ENCODE measurements around the gene ACSL5.
"Not testable (repeated sequence)": the region's sequence is repeated elsewhere in the genome, so short reads cannot be mapped to it uniquely, and the experiment has no call there.

ACSL5 gene

DNA sequence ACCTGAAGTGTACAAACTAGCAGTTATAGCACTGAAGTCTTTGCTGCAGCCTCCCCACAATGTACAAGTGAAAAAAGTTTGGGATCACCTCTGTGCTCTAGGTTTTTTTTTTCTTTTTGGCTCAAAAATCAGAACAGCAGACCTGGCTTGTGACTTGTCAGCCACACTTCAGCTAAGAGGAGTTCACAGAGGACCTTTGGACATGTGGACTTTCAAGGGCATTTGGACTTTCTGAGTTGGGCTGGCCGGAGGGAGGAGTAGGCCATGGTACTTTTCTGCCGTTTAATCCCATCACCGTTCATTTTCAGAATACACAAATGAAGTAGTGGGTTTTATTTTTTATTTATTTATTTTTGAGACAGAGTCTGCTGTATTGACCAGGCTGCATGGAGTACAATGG, 21.9 kb upstream of the ACSL5 start:
- no peak for DNase-seq

DNA sequence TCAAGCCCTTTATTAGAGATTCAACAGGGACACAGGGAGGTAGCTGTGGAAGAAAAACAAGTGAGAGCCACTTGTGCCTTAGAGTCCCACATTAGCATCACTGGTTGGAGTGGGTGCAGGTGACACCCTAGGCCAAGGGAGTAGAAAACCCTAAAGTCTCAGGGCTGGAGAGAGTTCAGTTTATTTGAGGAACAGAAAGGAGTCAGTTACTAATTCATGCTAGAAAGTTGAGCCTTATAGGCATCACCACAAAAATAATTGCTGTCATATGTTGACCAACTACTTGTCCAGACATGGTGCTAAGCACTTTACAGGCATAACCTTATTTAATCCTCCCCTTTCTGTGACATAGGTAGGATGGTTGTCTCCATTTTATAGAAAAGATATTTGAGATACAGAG, 20.9 kb upstream of the ACSL5 start:
- DNase-seq: no peak

DNA sequence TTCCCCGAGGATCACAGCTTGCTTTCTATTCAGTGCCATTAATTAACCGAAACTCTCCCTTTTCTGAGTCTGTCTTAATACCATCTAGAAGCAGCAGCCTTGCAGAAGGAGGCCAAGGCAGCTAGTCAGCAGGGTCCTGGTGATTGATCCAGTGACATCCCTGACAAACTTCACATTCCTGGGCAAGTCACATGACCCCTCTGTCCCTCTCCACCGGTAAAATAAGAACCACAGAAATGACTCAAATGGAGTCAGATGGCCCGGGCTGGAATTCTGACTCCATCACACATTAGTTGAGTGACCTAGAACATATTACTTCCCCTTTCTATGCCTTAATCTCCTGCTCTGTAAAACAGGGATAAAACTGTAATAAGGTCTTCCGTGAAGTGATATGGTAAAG, 17.2 kb upstream of the ACSL5 start:
- peak; percentile 13 for DNase-seq

DNA sequence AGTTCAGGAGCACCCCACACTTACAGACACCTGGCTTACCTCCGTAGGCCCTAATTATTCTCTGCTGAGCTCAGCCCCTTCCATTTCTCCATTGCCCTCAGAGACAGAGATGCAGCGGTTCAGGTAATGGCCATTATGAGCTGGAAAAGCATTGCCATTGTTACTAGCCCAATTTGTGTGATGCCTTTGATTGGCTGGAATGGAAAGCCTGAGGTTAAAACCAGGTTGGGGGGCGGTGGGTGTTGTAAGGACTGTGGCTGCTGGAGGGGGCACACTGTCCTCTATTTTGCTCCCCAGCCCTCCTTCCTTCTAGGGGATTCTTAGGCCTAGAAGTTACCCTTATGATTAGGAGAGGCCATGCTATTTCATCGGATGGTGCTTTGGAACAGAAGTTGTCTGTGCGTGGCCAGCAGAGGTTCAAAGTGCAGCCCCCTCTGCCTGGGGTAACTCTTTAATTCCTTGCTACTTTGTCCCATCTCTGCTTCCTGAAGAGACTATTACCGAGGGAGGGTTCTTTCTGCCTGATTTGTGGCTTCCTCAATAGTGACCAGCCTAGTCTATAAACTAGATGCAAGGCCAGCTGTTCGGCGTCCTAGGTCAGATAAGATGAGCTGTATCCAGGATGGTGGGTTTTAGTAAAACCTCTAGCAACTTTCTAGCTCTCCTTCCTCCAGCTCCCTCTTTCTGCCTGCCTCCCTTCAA, 14.2 kb upstream of the ACSL5 start:
- no peak for DNase-seq

DNA sequence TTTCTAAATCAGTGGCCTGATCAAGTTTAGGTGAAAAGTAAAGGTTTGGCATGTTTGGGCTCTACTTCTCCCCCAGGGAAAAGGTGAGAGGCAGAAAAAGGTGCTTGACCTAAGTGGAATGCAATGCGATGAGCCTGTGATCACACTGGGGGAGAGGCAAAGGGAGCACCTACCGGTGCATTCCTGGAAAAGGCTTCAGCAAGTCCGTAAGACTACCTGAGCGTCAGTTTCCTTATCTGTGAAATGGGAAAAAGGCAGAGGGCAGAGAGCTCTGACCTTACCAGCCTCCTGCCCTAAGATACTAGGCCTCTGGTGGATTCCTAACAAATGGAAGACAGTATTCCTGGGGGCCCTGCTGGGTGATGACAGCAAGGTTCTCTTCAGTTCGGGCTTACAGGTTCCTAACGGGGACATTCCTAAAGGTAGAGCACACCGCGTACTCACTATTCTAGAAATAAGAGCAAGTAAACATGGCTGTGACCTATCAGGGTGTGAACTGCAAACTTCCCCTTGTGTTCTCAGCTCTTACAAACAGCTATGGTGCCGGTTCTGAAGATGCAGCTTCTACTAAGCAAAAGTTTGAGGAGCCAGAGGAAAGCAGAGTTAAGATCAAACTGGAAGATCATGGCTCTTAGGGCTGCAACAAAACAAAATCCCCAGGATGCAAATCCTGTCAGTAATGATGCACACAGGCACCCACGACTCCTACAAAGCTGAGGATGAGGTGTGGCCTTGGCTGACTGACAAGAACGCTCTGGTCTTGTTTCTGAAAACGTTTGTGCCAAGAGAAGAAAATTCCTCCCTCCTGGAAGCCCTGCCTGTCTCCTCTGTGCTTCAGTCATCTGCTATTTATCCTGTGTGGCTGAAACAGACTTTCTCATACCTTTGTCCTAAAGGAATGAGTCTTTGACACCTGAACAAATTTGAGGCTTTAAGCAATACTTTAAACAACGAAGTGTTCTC, 13.3 kb upstream of the ACSL5 start:
- peak; percentile 33 for DNase-seq

DNA sequence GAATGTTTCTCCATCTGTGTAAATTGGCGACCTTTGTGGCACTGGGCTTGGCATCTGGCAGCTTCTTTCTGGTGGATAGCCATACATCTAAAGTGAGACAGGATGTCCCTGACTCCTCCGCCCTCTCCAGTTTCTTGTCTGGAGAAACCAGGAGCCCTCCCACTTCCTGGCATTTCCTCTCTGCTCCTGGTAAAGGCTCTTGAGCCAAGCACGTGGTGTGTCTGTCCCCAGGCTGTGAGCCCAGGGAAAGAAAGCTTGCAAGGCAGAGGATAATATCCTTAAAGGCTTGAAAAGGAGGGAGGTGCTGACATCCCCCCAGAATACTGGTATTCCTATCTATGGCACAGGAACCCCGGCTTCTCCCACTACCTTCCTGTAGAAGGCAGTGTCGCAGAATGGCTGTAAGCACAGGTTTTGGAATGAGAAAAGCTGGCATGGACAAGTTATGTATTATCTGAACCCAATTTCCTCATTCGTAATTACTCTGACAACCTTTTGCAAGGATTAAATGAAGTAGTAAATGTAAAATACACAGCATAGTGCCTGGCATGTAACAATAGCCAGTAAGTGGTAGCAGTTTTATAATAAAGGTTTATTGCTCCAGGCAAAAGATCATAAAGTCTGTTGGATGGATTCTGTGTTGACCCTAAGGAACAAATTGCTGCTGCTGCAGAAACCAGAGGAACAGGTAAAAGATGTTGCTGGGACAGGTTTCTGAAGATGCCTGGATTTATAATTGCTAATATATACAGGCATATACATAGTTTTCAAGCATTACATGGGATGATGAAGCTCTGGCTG, 11.8 kb upstream of the ACSL5 start:
- DNase-seq: peak; percentile 49

DNA sequence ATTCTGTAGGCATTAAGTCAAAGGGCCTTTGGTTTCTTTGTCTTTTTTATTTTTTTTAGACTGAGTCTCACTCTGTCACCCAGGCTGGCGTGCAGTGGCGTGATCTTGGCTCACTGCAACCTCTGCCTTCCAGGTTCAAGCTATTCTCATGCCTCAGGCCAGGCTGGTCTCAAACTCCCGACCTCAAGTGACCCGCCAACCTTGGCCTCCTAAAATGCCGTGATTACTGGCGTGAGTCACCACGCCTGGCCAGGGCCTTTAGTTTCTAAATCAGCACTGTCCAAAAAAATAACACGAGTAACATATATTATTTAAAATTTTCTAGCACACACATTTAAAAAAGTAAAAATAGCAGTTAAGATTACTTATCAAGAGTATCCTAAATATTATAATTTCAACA, 11.1 kb upstream of the ACSL5 start:
- no peak for DNase-seq

DNA sequence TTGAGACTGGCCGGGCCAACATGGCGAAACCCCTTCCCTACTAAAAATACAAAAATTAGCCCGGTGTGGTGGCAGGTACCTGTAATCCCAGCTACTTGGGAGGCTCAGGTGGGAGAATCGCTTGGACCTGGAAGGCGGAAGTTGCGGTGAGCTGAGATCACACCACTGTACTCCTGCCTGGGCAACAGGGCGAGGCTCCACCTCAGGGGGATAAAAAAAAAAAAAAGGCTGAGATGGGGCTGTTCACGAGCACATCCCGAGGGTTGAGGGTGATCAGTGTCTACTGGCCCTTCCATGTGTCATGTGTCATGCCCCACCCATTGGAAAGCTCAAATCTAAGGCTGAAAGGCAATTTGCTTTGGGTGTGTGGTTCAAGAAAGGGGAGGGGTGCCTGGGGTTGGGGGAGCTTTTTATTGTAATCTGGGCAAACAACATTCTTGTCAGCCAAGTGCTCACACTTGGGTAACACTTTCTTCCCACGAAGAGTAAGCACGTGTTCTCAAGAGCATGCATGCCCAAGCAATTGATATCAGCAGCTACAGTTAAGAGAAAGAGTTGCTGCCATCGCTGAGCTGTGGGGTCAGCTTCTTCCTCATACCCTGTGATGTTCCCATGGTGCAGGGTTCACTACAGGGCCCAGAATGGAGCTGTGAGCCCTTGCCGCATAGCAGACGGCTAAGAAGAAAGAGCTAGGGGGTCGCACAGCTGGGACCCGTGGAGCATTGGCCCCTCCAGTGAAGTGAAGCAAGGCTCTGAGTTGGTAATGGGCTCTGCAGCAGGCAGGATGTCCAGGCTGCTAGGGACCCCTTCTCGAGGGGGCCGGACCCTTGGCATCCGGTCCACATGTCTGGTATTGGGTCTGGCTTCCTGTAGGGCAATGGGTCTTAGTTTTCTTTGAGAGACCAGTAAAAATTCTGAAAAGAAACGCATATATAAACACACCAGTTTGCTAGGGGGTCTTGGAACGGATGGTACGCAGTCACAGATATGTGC, 9.9 kb upstream of the ACSL5 start:
- no peak for DNase-seq

DNA sequence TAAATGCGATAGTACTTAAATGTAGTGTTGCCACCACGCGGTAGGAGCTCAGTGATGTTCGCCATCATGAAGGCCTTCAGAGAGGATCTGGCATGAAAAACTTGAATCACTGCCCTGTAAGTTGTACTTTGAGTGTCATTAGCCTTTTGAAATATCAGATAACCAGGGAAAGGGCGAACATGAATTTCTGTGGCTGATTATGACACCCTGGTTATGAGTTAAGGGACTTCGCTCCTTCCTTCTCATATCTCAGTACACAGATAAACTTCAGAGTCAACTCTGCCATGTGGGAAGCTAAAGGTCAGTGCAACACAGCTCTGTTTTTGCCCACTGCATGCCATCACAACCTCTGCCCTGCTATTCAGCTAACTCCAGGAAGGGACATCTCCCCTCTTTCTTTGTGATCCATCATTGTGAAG, 8.9 kb upstream of the ACSL5 start:
- DNase-seq: no peak

DNA sequence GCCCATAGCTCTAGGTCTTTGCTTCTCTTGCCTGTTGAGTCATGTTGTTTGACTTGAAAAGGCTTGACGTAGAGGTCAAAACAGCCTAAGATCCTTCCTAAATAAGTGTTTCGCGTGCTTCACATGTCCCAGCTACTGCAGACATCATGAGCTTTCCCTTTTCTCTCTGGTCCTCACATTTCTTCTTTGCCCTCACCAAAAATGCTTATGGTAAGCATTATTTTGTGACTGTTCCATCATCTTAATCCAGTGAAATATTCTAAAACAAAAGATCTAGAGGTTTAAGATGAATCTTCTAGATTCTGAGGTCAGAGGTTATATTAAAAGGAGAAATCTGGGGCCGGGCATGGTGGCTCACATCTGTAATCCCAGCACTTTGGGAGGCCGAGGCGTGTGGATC, 8.5 kb upstream of the ACSL5 start:
- DNase-seq: no peak

DNA sequence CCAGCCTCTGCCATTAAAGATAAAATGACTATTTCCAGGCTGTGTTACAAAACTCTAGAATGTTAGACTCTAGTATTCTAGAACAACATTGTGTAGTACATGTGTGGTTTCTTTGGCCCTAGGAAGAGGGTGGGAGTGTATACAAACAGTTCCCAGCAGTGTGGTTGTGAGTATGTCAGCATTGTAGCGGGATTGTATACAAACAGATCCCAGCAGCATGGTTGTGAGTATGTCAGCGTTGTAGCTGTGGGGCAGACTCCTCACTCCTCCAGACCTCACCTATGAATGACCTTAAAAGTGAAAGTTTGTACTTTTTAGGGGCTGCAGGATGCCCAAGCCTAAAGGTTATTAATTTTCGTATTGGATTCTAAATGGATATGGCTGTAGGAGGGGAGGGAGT, 6.9 kb upstream of the ACSL5 start:
- no peak for DNase-seq

DNA sequence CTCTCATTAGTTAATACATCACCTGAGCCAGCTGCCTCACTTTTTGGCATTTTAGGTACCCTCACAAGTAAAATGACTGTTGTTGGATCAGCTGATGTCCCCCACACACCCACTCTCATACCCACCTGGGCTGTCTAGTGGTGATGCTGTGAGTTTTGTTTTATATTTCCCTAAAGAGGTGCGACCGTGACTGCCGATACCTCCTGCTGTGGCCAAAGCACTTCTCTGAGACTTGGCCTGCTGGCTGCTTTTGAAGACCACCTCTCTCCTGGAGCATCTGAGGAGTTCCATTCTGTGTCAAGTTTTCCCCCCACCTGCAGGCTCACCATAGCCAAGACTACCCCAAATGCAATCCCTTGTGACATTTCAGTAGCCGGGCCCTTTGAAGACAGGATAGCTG, 6.4 kb upstream of the ACSL5 start:
- DNase-seq: no peak

DNA sequence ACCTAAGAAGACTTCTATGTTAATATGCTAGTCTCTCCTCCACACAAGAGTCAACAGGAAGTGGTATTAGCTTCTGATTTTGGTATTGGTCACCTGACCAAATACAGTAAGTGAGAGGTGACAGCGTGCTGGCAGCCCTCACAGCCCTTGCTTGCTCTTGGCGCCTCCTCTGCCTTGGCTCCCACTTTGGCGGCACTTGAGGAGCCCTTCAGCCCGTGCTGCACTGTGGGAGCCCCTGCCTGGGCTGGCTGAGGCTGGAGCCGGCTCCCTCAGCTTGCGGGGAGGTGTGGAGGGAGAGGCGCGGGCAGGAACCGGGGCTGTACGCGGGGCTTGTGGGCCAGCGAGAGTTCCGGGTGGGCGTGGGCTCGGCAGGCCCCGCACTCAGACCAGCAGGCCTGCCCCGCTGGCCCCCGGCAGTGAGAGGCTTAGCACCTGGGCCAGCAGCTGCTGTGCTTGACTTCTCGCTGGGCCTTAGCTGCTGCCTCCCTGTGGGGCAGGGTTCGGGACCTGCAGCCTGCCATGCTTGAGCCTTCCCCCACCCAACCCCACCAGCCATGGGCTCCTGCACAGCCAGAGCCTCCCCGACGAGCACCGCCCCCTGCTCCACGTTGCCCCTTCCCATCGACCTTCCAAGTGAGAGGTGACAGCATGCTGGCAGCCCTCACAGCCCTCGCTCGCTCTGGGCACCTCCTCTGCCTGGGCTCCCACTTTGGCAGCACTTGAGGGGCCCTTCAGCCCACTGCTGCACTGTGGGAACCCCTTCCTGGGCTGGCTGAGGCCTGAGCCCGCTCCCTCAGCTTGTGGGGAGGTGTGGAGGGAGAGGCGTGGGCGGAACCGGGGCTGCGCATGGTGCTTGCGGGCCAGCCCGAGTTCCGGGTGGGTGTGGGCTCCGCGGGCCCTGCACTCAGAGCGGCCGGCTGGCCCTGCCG, 4.2 kb upstream of the ACSL5 start:
- no peak for DNase-seq

DNA sequence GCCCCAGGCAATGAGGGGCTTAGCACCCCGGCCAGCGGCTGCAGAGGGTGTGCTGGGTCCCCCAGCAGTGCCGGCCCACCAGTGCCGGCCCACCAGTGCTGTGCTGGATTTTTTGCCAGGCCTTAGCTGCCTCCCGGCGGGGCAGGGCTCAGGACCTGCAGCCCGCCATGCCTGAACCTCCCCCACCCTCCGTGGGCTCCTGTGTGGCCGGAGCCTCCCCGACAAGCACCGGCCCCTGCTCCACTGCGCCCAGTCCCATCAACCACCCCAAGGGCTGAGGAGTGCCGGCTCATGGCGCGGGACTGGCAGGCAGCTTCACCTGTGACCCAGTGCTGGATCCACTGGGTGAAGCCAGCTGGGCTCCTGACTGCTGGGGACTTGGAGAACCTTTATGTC, 3.5 kb upstream of the ACSL5 start:
- no peak for DNase-seq

DNA sequence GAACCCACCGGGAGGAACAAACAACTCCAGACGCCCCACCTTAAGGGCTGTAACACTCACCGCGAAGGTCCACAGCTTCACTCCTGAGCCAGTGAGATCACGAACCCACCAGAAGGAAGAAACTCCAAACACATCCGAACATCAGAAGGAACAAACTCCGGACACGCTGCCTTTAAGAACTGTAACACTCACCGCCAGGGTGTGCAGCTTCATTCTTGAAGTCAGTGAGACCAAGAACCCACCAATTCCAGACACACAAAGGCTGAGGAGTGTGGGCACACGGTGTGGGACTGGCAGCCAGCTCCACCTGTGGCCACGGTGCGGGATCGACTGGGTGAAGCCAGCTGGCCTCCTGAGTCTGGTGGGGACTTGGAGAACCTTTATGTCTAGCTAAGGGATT, 2.6 kb upstream of the ACSL5 start:
- DNase-seq: not testable (repeated sequence)

DNA sequence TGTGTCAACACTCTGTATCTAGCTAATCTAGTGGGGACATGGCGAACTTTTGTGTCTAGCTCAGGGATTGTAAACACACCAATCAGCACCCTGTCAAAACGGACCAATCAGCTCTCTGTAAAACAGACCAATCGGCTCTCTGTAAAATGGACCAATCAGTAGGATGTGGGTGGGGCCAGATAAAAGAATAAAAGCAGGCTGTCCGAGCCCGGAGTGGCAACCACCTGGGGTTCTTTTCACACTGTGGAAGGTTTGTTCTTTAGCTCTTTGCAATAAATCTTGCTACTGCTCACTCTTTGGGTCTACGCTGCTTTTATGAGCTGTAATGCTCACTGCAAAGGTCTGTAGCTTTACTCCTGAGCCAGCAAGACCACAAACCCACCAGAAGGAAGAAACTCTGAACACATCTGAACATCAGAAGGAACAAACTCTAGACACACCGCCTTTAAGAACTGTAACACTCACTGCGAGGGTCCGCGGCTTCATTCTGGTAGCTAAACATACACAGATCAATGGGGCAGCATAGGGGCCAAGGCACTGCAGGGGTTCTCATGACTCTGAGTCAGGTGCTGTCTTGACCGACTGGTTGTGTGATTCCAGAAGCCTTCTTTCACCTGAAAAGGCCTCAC, 1.6 kb upstream of the ACSL5 start:
- DNase-seq: not testable (repeated sequence)

DNA sequence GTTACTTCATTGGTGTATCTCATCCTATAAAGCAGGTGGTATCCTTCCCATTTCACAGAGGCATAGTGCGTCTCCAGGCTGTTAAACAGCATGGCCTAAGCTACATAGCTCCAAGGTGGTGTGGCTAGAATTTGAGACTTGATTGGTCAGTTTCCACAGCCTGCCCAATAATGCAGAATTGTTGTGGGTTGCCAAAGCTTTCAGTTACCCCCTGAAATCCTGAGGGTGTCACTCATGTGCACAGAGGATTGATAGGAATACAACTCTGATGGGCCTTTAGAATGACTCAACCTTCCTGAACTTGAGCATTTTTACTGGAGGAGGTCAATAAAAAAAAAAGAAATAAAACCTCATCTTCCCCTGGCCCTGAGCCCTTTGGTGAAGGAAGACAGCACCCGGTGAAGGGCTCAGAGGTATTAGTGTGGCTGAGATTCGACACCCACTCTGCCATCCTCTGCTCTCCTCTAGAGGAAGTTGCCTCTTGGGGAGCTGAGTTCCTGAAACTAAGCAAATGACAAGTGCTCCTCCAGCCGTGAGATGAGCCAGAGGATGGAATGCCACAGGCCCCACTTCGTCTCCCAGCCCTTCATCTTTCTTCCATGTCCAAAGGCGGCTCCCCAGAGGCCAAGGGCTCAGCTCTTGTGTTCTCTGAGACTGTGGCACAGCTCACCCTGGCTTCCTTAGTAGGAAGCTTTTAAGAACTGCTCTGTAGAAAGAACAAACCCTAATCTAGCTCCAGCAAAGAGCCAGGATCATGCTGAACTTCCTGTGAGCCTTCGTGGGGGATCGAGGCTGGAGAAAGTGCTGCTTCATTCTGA, 1.0 kb downstream of the ACSL5 start:
- peak; percentile 18 for DNase-seq

DNA sequence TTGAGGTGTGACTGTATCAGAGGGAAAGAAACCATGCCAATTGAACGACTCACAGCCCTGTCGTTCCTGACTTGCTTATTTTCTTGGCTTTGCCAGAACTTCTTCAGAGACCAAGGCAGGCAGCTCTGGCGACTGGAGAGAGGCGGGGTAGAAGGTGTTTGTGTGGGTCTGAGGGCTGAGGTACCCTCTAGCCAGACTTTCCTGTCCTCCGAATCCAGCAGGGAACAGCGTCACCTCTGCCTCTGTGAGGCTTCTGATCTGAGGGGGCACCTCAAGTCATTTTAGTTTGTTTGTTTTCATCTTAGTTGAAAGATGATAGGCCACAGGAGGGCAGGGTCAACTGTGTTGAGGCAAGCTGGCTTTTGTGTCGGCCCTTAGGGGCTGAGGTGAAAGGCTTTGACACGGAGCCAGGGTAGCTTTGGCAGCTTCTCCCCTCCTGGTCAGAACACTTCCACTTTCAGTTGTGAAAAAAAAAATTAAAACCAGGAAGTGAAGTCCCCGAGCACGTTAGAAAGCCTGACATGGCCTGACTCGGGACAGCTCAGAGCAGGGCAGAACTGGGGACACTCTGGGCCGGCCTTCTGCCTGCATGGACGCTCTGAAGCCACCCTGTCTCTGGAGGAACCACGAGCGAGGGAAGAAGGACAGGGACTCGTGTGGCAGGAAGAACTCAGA, 1.9 kb downstream of the ACSL5 start:
- DNase-seq: peak; percentile 68

DNA sequence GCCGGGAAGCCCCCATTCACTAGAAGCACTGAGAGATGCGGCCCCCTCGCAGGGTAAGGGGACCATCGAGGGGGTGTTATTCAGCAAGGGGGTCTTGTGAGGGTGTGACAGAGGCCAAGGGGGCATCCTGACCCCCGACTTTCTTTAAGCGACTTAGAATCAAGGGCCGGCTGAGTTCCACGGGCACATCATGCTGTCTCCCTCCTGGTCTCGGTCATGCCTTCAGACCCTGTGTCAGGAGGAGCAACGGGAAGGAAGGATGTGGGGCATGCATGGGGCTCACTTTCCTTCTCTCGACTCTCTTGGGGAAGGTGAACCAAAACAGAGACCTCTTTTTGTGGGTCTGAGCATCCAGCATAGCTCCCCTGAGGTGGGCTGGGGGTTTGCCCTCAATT, 2.5 kb downstream of the ACSL5 start:
- DNase-seq: no peak
